IPS-15b (cell line): ENCODE data around the gene XIST.
"Not testable (repeated sequence)": the region's sequence is repeated elsewhere in the genome, so short reads cannot be mapped to it uniquely, and the experiment has no call there.

Source experiments
- H3K27me3 ChIP-seq: one replicate; pipeline ENCODE4 v1.6.1; 2013; ENCODE audit warnings: low read length; ENCODE audit not compliant: control insufficient read depth, insufficient read depth
- H3K36me3 ChIP-seq: one replicate; pipeline ENCODE4 v1.6.1; 2013; ENCODE audit warnings: low read length; ENCODE audit not compliant: control insufficient read depth, insufficient read depth
- H3K4me1 ChIP-seq: one replicate; pipeline ENCODE4 v1.6.1; 2013; ENCODE audit warnings: mild to moderate bottlenecking, low read length; ENCODE audit not compliant: control insufficient read depth, insufficient read depth
- H3K4me3 ChIP-seq: one replicate; pipeline ENCODE4 v1.5.1; 2013; ENCODE audit warnings: low read depth, low read length
- H3K9ac ChIP-seq: one replicate; pipeline ENCODE4 v1.6.1; 2013; ENCODE audit warnings: low read depth, mild to moderate bottlenecking, low read length
- H3K9me3 ChIP-seq: one replicate; pipeline ENCODE4 v1.6.1; 2013; ENCODE audit warnings: mild to moderate bottlenecking, low read length; ENCODE audit not compliant: control insufficient read depth, insufficient read depth

The XIST gene

DNA sequence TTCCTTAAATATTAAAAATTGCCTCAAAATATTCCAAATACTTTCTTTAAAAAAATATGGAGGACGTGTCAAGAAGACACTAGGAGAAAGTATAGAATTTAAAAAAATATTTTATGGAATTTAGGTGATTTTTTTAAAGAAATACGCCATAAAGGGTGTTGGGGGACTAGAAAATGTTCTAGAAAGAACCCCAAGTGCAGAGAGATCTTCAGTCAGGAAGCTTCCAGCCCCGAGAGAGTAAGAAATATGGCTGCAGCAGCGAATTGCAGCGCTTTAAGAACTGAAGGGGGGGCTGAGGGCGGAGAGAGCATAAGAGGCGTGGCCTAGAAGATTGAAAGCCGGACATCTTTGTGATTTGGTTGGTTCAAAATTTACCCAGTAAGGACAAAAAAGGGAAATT lies at the start of gene XIST:
XIST (minus strand) TSS at position 248 of the 400 bp plus-strand sequence.
- Histone ChIP-seq H3K36me3 (no peaks in the 10 kb centered on the region), H3K9ac (no peak within 1 kb of the TSS), H3K9me3 (peaks cover 12% of the 10 kb centered on the region), H3K4me1 (peaks cover 3% of the 10 kb centered on the region), H3K27me3 (no peaks in the 10 kb centered on the region), H3K4me3 (no peak within 1 kb of the TSS)

GRCh38 chrX:73898315-73898714 lies 45.8 kb upstream of the XIST start:
- not testable (repeated sequence) for H3K9me3 ChIP-seq, H3K4me3 ChIP-seq, H3K4me1 ChIP-seq, H3K27me3 ChIP-seq, H3K36me3 ChIP-seq, H3K9ac ChIP-seq

- not testable (repeated sequence) for H3K9ac ChIP-seq, H3K4me3 ChIP-seq, H3K36me3 ChIP-seq, H3K9me3 ChIP-seq, H3K27me3 ChIP-seq, H3K4me1 ChIP-seq
Measured at GRCh38 chrX:73892515-73893090, 40.1 kb upstream of the XIST start.

GRCh38 chrX:73882260-73882659 lies 29.7 kb upstream of the XIST start:
- not testable (repeated sequence) for H3K36me3 ChIP-seq, H3K9me3 ChIP-seq, H3K9ac ChIP-seq, H3K4me1 ChIP-seq, H3K27me3 ChIP-seq, H3K4me3 ChIP-seq

DNA sequence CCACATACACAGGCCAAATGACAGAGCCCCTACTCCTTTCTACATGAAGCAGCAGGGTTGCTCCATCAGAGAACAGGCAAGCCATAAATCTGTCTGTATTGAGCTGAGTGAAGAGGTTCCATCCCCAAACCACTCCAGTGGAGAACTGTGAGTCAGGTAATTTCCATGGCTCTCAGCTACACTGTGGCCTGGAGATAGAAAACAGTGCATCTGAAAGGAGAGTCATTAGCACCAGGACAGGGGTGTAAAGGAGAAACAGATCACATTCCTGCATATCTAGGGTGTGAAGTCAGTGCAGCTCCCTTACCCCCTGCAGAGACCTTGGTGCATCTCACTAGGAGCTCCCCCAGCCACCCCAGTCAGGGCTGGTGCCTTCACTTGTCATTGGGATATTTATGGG lies 25.2 kb upstream of the XIST start:
- Histone ChIP-seq H3K9ac (no peak overlapping the region), H3K4me3 (no peak overlapping the region), H3K4me1 (peaks cover 11% of the 10 kb centered on the region), H3K36me3 (no peaks in the 10 kb centered on the region), H3K27me3 (no peaks in the 10 kb centered on the region), H3K9me3 (no peaks in the 10 kb centered on the region)

GRCh38 chrX:73876911-73877310 lies 24.4 kb upstream of the XIST start:
- no peaks in the 10 kb centered on the region for H3K9me3 ChIP-seq
- H3K4me3 ChIP-seq = no peak overlapping the region
- no peaks in the 10 kb centered on the region for H3K36me3 ChIP-seq
- H3K4me1 ChIP-seq = peaks cover 11% of the 10 kb centered on the region
- H3K9ac ChIP-seq = no peak overlapping the region
- no peaks in the 10 kb centered on the region for H3K27me3 ChIP-seq

- H3K36me3 ChIP-seq = no peaks in the 10 kb centered on the region
- no peak overlapping the region for H3K4me3 ChIP-seq
- H3K9me3 ChIP-seq = no peaks in the 10 kb centered on the region
- no peak overlapping the region for H3K9ac ChIP-seq
- H3K4me1 ChIP-seq = no peaks in the 10 kb centered on the region
- H3K27me3 ChIP-seq = no peaks in the 10 kb centered on the region
Measured at GRCh38 chrX:73868916-73869315, 16.4 kb upstream of the XIST start.

GRCh38 chrX:73867144-73867543 lies 14.6 kb upstream of the XIST start:
- no peak overlapping the region for H3K4me3 ChIP-seq
- H3K4me1 ChIP-seq = no peaks in the 10 kb centered on the region
- H3K27me3 ChIP-seq = no peaks in the 10 kb centered on the region
- H3K9me3 ChIP-seq = no peaks in the 10 kb centered on the region
- H3K36me3 ChIP-seq = no peaks in the 10 kb centered on the region
- no peak overlapping the region for H3K9ac ChIP-seq

DNA sequence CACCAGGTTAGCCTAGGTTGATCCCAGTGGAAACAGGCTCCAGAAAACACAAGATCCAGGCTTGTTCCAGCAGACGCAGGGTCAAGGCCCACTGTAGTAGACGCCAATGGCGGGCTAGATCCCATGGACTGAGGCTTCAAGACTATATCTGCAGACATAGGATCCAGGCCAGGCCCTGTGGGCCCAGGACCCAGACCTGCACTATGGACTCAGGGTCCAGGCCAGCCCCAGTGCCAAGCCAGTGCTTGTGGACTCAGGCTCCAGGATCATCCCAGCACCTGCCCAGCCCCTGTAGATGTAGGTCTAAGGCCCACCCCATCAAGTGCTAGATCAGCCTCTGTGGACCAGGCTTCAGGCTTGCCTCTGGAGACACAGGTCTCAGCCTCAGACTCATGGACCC lies 11.3 kb upstream of the XIST start:
- H3K4me3 ChIP-seq = no peak overlapping the region
- H3K9ac ChIP-seq = no peak overlapping the region
- no peaks in the 10 kb centered on the region for H3K9me3 ChIP-seq
- no peaks in the 10 kb centered on the region for H3K36me3 ChIP-seq
- H3K27me3 ChIP-seq = no peaks in the 10 kb centered on the region
- H3K4me1 ChIP-seq = no peaks in the 10 kb centered on the region

GRCh38 chrX:73863268-73863667 lies 10.8 kb upstream of the XIST start:
- H3K4me3 ChIP-seq = no peak overlapping the region
- H3K27me3 ChIP-seq = no peaks in the 10 kb centered on the region
- no peaks in the 10 kb centered on the region for H3K36me3 ChIP-seq
- no peaks in the 10 kb centered on the region for H3K4me1 ChIP-seq
- H3K9me3 ChIP-seq = no peaks in the 10 kb centered on the region
- H3K9ac ChIP-seq = no peak overlapping the region

DNA sequence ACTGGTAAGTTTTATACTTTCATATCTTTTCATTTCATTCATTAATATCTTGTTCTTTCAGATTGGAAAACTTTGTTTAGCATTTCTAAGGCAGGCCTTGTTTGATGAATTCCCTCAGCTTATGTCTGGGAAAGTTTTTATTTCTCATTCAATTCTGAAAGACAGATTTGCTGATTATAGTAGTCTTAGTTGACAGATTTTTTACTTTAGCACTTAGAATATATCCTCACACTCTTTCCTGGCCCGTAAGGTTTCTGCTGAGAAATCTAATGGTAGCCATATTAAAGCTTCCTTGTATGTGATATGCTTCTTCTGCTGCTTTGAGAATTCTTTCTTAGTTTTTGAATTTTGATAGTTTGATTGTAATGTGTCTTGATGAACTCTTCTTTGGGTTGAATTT lies 7.1 kb upstream of the XIST start:
- no peak overlapping the region for H3K9ac ChIP-seq
- H3K27me3 ChIP-seq = no peaks in the 10 kb centered on the region
- no peaks in the 10 kb centered on the region for H3K36me3 ChIP-seq
- H3K9me3 ChIP-seq = no peaks in the 10 kb centered on the region
- no peak overlapping the region for H3K4me3 ChIP-seq
- no peaks in the 10 kb centered on the region for H3K4me1 ChIP-seq

DNA sequence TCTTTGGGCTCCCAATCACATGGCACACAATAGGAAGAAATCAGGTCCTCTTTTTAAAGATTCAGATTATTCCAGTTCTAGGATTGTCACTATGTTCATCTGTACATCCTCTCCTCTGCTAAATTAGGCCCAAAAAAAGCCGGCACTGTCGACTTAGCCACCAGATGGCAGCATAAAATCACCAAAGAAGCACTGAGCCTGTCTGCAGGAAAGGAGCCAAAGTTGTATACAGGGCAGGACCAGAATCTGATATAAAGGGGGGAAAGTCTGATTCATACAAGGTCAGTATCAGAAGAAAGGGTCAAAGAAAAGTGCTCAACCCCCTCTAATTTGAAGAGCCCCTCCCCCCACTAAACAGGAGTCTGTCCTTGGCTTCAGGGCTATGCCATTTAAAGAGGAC lies 3.0 kb upstream of the XIST start:
- Histone ChIP-seq H3K4me1 (no peaks in the 10 kb centered on the region), H3K36me3 (no peaks in the 10 kb centered on the region), H3K4me3 (no peak overlapping the region), H3K27me3 (no peaks in the 10 kb centered on the region), H3K9ac (no peak overlapping the region), H3K9me3 (peaks cover 8% of the 10 kb centered on the region)

- H3K9ac ChIP-seq = no peak overlapping the region
- H3K27me3 ChIP-seq = no peaks in the 10 kb centered on the region
- peaks cover 14% of the 10 kb centered on the region for H3K9me3 ChIP-seq
- peaks cover 3% of the 10 kb centered on the region for H3K4me1 ChIP-seq
- no peak overlapping the region for H3K4me3 ChIP-seq
- no peaks in the 10 kb centered on the region for H3K36me3 ChIP-seq
Measured at GRCh38 chrX:73852022-73852421, 492 bp downstream of the XIST start.
